HS-27A (cell line): ENCODE data around the gene SORCS2.

ENCODE experiments used
- DNase-seq: peaks from one replicate; pipeline ENCODE4 v3.0.0-alpha.2; 2012; ENCODE audit warnings: low read depth, missing footprints

The SORCS2 gene

GRCh38 chr4:7778510-7779431, 586.4 kb downstream of the SORCS2 start:
- no peak for DNase-seq

- no peak for DNase-seq
Observed at GRCh38 chr4:7779432-7779768, 587.1 kb downstream of the SORCS2 start.

GRCh38 chr4:7780751-7781348, 588.5 kb downstream of the SORCS2 start:
- DNase-seq, result no peak

GRCh38 chr4:7781366-7781765, 589.0 kb downstream of the SORCS2 start:
- no peak for DNase-seq

GRCh38 chr4:7781993-7782392, 589.7 kb downstream of the SORCS2 start:
- no peak for DNase-seq

- DNase-seq, result no peak
Observed at GRCh38 chr4:7782783-7783182, 590.4 kb downstream of the SORCS2 start.

- DNase-seq, result no peak
Observed at GRCh38 chr4:7783541-7783940, 591.2 kb downstream of the SORCS2 start.

- no peak for DNase-seq
Observed at GRCh38 chr4:7784131-7784870, 592.0 kb downstream of the SORCS2 start.

GRCh38 chr4:7785017-7785416, 592.7 kb downstream of the SORCS2 start:
- DNase-seq, result no peak

- no peak for DNase-seq
Observed at GRCh38 chr4:7786040-7786439, 593.7 kb downstream of the SORCS2 start.

- no peak for DNase-seq
Observed at GRCh38 chr4:7786517-7786916, 594.2 kb downstream of the SORCS2 start.

GRCh38 chr4:7787067-7787466, 594.7 kb downstream of the SORCS2 start:
- DNase-seq, result no peak

GRCh38 chr4:7787681-7788141, 595.4 kb downstream of the SORCS2 start:
- DNase-seq, result no peak

GRCh38 chr4:7788193-7788592, 595.9 kb downstream of the SORCS2 start:
- DNase-seq, result no peak

- no peak for DNase-seq
Observed at GRCh38 chr4:7788694-7789425, 596.5 kb downstream of the SORCS2 start.

- DNase-seq, result no peak
Observed at GRCh38 chr4:7790023-7790422, 597.7 kb downstream of the SORCS2 start.

GRCh38 chr4:7790999-7791398, 598.7 kb downstream of the SORCS2 start:
- no peak for DNase-seq
